Right lobe of liver (tissue), 6 donors: ENCODE data around the gene KSR2. TPM values are rescaled to one million over a fixed set of nuclear protein-coding genes. Genes with fewer than 3 reads are reported as not detected.

Experiments used
- ATAC-seq, 4 donors: fragments of 200-7000 bp; cut with Tn5 transposase; one replicate each; pipeline ENCODE4 v1.9.1; 2020; ENCODE audit warnings: mild to moderate bottlenecking in 4 of 4, moderate library complexity in 4 of 4
- DNase-seq, 3 donors: peaks; one replicate each; pipeline ENCODE4 v3.0.0-alpha.2; 2020
- H3K27ac ChIP-seq, 3 donors: fragments of 200-600 bp; one replicate each; pipeline ENCODE4 v1.8.0; 2022
- H3K27me3 ChIP-seq, 2 donors: fragments of 200-600 bp; one replicate each; pipeline ENCODE4 v1.8.0; 2022
- H3K36me3 ChIP-seq, 4 donors: fragments of 200-600 bp; sonication (generic) in 1 of 4; one replicate each; pipeline versions ENCODE4 v1.5.1 to v1.8.0; 2017 to 2022; ENCODE audit warnings: control low read depth in 1 of 4
- H3K4me1 ChIP-seq, 4 donors: fragments of 200-600 bp; sonication (generic) in 1 of 4; one replicate each; pipeline versions ENCODE4 v1.5.1 to v1.8.0; 2017 to 2022; ENCODE audit warnings: control low read depth in 1 of 4
- H3K4me3 ChIP-seq, 3 donors: fragments of 200-600 bp; one replicate each; pipeline ENCODE4 v1.8.0; 2022
- H3K9me3 ChIP-seq, 4 donors: fragments of 200-600 bp; sonication (generic) in 1 of 4; one replicate each; pipeline versions ENCODE4 v1.5.1 to v1.8.0; 2017 to 2022; ENCODE audit warnings: control low read depth in 1 of 4
- CTCF ChIP-seq, 4 donors: fragments of 200-600 bp in 3 of 4; fragments of 450-650 bp in 1 of 4; IDR thresholded peaks; one replicate each; pipeline versions ENCODE4 v1.5.1 to v1.8.0; 2016 to 2022; ENCODE audit warnings: antibody characterized with exemption in 4 of 4, mild to moderate bottlenecking in 2 of 4
- POLR2A ChIP-seq: fragments of 450-650 bp; IDR thresholded peaks from one replicate; pipeline ENCODE4 v1.6.1; 2017; ENCODE audit warnings: antibody characterized with exemption, mild to moderate bottlenecking
- WGBS: methylation state at CpG from one replicate; pipeline ENCODE4 v1.1.6; 2018; ENCODE audit warnings: low coverage, low lambda C conversion rate; ENCODE audit not compliant: insufficient coverage; ENCODE audit errors: missing lambda C conversion rate; 5-methylcytosine and 5-hydroxymethylcytosine counted together
- intact Hi-C, 2 donors: fragments of 100-400 bp; cut with DNase I; formaldehyde crosslinking; loops; one replicate each; pipeline versions ENCODE4 v1.11.2 to v1.14.1; 2022
- total RNA-seq, 6 experiments: library from RNA; depleted of rRNA in 2 of 6; stranded (reverse); fragments of >200 nt in 2 of 6; fragmentation: NEBNext Ultra II Directional in 3 of 6; extraction: Animal tissue kit (Norgen Biotek cat#: 25700) in 3 of 6; gene quantifications; one replicate each; pipeline versions ENCODE4 v1.1.0 to v1.2.4, GENCODE V29; 2016 to 2023
- donor health status: DM: no; HTN: yes; CAD: no.
- donor health status: DM: no; HTN: no; CAD: no.
- donor health status: DM: no; HTN: no; CAD: no.
- donor health status: DM: no; HTN: yes; CAD: no.
- donor health status: DM: no; HTN: yes; CAD: no.

KSR2 gene
- total RNA-seq, 6 experiments from 2014 or later = 0.02 to 0.07 (median 0.02) TPM; not detected in 2

- no peak overlapping the region for H3K27ac ChIP-seq
- H3K27me3 ChIP-seq = no peaks in the 10 kb centered on the region
- no peaks in the 10 kb centered on the region for H3K4me1 ChIP-seq
- H3K9me3 ChIP-seq = no peaks in the 10 kb centered on the region
- H3K4me3 ChIP-seq = no peak overlapping the region
- DNase-seq (no peak), ATAC-seq (no peak)
- no peaks in the 10 kb centered on the region for H3K36me3 ChIP-seq
- TF ChIP-seq POLR2A (no peak), CTCF (IDR thresholded peaks at IDR 0.05) (no peak)
- WGBS = 41% methylated on average over 9 of the region's 9 CpGs
- intact Hi-C loops = no loop called here
Measured at GRCh38 chr12:117912756-117913155, 56.0 kb downstream of the KSR2 start.

GRCh38 chr12:117908411-117908810 lies 60.4 kb downstream of the KSR2 start:
- Histone ChIP-seq H3K27ac (no peak overlapping the region), H3K9me3 (no peaks in the 10 kb centered on the region), H3K4me1 (no peaks in the 10 kb centered on the region), H3K36me3 (no peaks in the 10 kb centered on the region), H3K4me3 (no peak overlapping the region), H3K27me3 (no peaks in the 10 kb centered on the region)
- 59% methylated on average over 5 of the region's 5 CpGs for WGBS
- intact Hi-C loops = no loop called here
- DNase-seq = no peak
- ATAC-seq = no peak
- TF ChIP-seq CTCF (IDR thresholded peaks at IDR 0.05) (no peak), POLR2A (no peak)

- no peaks in the 10 kb centered on the region for H3K9me3 ChIP-seq
- intact Hi-C loops = no loop called here
- no peak overlapping the region for H3K4me3 ChIP-seq
- H3K27me3 ChIP-seq = no peaks in the 10 kb centered on the region
- WGBS = 36% methylated on average over 9 of the region's 11 CpGs
- H3K36me3 ChIP-seq = no peaks in the 10 kb centered on the region
- ATAC-seq (no peak), DNase-seq (no peak)
- H3K27ac ChIP-seq = no peak overlapping the region
- H3K4me1 ChIP-seq = no peaks in the 10 kb centered on the region
- TF ChIP-seq CTCF (IDR thresholded peaks at IDR 0.05) (no peak), POLR2A (no peak)
Measured at GRCh38 chr12:117907108-117907689, 61.6 kb downstream of the KSR2 start.

- DNase-seq (no peak), ATAC-seq (no peak)
- no peak overlapping the region for H3K27ac ChIP-seq
- no peaks in the 10 kb centered on the region for H3K4me1 ChIP-seq
- intact Hi-C loops = no loop called here
- 64% methylated on average over 6 of the region's 6 CpGs for WGBS
- no peaks in the 10 kb centered on the region for H3K9me3 ChIP-seq
- no peak overlapping the region for H3K4me3 ChIP-seq
- H3K36me3 ChIP-seq = no peaks in the 10 kb centered on the region
- H3K27me3 ChIP-seq = no peaks in the 10 kb centered on the region
- TF ChIP-seq CTCF (IDR thresholded peaks at IDR 0.05) = no peak
- TF ChIP-seq POLR2A = no peak
Measured at GRCh38 chr12:117904051-117904450, 64.7 kb downstream of the KSR2 start.
